GM10266 (cell line): ENCODE data around the gene JPT2.

Experiments used
- DNase-seq: peaks from one replicate; pipeline ENCODE4 v3.0.0; 2012; ENCODE audit errors: extremely low spot score
- CTCF ChIP-seq: IDR thresholded peaks from 2 replicates; pipeline ENCODE4 v1.5.1; 2012; ENCODE audit warnings: mild to moderate bottlenecking, low read depth; ENCODE audit not compliant: control insufficient read depth, insufficient read depth; ENCODE audit errors: missing control alignments

The JPT2 gene

GRCh38 chr16:1651974-1652312 is 26.1 kb upstream of the JPT2 start:
- TF ChIP-seq CTCF: no peak
- DNase-seq: no peak

DNA sequence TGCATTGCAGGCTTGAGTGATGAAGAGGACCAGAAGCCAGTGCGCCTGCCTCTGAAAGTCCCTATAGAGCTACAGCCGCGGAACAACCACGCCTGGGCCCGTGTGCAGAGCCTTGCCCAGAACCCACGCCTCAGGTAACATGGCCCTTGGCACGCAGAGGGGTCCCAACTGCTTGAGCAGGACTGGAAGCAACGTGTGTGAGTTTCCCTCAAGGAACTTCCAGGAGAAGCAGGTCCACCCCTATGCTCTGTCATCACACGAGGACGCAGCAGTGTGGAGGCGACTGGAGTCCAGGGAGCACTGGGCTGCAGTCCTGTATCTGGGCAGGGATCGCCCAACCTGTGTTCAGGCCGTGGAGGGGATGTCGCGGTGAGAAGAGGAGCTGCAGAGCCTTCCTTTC is 25.1 kb upstream of the JPT2 start:
- DNase-seq: no peak
- no peak for TF ChIP-seq CTCF

GRCh38 chr16:1654505-1655268 is 23.4 kb upstream of the JPT2 start:
- no peak for DNase-seq
- no peak for TF ChIP-seq CTCF

- no peak for TF ChIP-seq CTCF
- no peak for DNase-seq
Observed at GRCh38 chr16:1655269-1655807, 22.7 kb upstream of the JPT2 start.

DNA sequence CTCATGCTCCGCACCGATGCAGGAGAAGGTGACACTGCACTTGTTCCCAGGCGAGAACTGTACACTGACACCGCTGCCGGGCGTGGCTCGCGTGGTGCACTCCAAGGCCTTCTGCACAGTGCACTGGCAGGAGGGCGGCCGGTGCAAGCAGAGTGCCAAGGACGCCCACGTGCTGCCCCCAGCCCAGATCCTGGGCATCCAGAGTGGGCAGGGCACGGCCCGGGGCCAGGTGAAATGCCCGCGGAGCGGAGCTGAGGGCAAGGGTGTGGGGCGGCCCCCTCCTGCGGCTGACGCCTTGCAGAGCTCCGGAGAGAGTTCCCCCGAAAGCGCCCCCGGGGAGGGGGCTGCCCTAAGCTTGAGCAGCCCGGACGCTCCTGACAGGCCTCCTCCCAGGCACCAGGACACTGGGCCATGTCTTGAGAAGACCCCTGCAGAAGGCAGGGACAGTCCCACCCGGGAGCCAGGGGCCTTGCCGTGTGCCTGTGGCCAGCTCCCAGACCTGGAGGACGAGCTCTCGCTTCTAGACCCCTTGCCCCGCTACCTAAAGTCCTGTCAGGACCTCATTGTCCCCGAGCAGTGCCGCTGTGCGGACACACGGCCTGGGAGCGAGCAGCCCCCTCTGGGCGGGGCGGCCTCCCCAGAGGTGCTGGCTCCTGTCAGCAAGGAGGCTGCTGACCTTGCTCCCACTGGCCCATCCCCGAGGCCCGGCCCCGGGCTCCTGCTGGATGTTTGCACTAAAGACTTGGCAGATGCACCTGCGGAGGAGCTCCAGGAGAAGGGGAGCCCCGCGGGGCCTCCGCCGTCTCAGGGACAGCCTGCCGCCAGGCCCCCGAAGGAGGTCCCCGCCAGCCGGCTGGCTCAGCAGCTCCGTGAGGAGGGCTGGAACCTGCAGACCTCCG is 21.9 kb upstream of the JPT2 start:
- TF ChIP-seq CTCF: no peak

DNA sequence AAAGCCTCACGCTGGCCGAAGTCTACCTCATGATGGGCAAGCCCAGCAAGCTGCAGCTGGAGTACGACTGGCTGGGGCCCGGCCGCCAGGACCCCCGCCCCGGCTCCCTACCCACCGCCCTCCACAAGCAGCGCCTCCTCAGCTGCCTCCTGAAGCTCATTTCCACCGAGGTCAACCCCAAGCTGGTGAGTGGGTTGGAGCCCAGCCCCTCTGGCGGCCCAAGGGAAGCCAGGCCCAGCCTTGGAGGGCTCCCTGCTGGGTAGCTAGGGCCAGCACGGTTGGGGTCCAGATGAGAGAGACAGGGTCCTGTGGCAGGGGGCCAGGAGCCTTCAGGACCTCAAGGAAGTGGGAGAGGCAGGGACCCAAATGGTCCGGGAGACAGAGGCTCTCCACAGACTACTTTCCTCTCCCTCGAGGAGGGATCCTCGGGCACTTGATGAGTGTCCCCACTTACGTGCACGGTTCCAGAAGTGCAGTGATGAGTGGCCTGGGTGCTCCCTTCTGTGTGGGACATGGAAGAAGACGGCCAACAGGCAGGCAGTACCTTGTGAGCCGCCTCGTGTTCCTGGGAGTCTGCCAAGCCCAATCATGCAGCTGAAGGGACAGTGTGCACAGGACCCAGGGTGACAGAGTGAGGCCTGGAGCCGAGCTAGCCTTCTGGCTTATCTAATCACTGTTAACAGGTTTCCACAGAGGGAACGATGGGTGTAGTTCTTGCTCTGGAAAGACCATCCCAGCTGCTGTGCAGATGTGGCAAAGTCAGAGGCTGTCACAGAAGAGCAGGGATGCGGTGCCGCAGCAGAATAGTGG is 21.1 kb upstream of the JPT2 start:
- no peak for DNase-seq
- no peak for TF ChIP-seq CTCF

More for the DNA sequence above, 21.9 kb upstream of the JPT2 start:
- DNase-seq: no peak
